C4-2B (cell line): ENCODE measurements around the gene RGS19.

Experiments
- CTCF ChIP-seq: fragments of 450-650 bp; conservative IDR thresholded peaks from 2 replicates; pipeline ENCODE4 v1.5.1; 2017; ENCODE audit warnings: mild to moderate bottlenecking
- ZFX ChIP-seq: fragments of 450-650 bp; IDR thresholded peaks from 2 replicates; pipeline ENCODE4 v1.6.1; 2017

GRCh38 chr20:64080813-64081623 is 1.7 kb upstream of the RGS19 start:
- TF ChIP-seq CTCF (no peak), ZFX (no peak)
